Nephron progenitor cell (in vitro differentiated cells): ENCODE measurements around the gene SLC25A11.

ENCODE experiments used
- DNase-seq: peaks from one replicate; pipeline ENCODE4 v3.0.0; 2021
- H3K27ac Mint-ChIP-seq: 2 replicates; pipeline ENCODE4 v1.8.0; 2021; ENCODE audit warnings: mild to moderate bottlenecking, moderate library complexity, mixed read lengths
- H3K27me3 Mint-ChIP-seq: 2 replicates; pipeline ENCODE4 v1.8.0; 2021; ENCODE audit warnings: mild to moderate bottlenecking, low read depth, mixed read lengths; ENCODE audit not compliant: poor library complexity
- H3K36me3 Mint-ChIP-seq: 2 replicates; pipeline ENCODE4 v1.8.0; 2021; ENCODE audit warnings: low read depth, mixed read lengths
- H3K4me1 Mint-ChIP-seq: 2 replicates; pipeline ENCODE4 v1.8.0; 2021; ENCODE audit warnings: mixed read lengths
- H3K4me3 Mint-ChIP-seq: 2 replicates; pipeline ENCODE4 v1.8.0; 2021; ENCODE audit warnings: mild to moderate bottlenecking, moderate library complexity, mixed read lengths
- H3K9me3 Mint-ChIP-seq: 2 replicates; pipeline ENCODE4 v1.8.0; 2021; ENCODE audit warnings: mild to moderate bottlenecking, moderate library complexity, mixed read lengths
- TF ChIP-seq, protein P1 (sequence below): fragments of 200-600 bp; sonication (generic); IDR thresholded peaks from 2 replicates; pipeline ENCODE4 v1.5.0; 2021; ENCODE audit warnings: antibody characterized with exemption

SLC25A11 gene

DNA sequence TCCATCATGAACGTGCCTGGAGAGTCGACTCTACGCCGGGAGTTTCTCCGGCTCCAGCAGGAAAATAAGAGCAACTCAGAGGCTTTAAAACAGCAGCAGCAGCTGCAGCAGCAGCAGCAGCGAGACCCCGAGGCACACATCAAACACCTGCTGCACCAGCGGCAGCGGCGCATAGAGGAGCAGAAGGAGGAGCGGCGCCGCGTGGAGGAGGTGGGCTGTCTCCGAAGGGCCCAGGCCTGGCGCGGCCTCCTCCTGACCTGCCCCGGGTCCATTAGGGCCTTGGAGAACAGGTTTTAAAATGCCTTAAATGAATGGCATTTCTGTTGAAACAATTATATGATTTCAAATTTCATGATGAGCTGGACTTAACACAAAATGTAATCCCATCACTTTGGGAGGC, 52.3 kb downstream of the SLC25A11 start:
- Mint-ChIP-seq H3K27ac (no peak overlapping the region), H3K36me3 (peaks cover 18% of the 10 kb centered on the region), H3K4me3 (no peak overlapping the region), H3K4me1 (peaks cover 17% of the 10 kb centered on the region), H3K9me3 (no peaks in the 10 kb centered on the region), H3K27me3 (no peaks in the 10 kb centered on the region)
- no peak for DNase-seq
- TF ChIP-seq, protein P1, sequence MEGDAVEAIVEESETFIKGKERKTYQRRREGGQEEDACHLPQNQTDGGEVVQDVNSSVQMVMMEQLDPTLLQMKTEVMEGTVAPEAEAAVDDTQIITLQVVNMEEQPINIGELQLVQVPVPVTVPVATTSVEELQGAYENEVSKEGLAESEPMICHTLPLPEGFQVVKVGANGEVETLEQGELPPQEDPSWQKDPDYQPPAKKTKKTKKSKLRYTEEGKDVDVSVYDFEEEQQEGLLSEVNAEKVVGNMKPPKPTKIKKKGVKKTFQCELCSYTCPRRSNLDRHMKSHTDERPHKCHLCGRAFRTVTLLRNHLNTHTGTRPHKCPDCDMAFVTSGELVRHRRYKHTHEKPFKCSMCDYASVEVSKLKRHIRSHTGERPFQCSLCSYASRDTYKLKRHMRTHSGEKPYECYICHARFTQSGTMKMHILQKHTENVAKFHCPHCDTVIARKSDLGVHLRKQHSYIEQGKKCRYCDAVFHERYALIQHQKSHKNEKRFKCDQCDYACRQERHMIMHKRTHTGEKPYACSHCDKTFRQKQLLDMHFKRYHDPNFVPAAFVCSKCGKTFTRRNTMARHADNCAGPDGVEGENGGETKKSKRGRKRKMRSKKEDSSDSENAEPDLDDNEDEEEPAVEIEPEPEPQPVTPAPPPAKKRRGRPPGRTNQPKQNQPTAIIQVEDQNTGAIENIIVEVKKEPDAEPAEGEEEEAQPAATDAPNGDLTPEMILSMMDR: no peak
